Stimulated activated naive CD4-positive, alpha-beta T cell (primary cell): ENCODE data around the gene RBP3.

Source experiments
- DNase-seq, 6 experiments: peaks; one replicate each; lab custom pipeline; 2025; lab: John Stamatoyannopoulos, UW

The RBP3 gene

DNA sequence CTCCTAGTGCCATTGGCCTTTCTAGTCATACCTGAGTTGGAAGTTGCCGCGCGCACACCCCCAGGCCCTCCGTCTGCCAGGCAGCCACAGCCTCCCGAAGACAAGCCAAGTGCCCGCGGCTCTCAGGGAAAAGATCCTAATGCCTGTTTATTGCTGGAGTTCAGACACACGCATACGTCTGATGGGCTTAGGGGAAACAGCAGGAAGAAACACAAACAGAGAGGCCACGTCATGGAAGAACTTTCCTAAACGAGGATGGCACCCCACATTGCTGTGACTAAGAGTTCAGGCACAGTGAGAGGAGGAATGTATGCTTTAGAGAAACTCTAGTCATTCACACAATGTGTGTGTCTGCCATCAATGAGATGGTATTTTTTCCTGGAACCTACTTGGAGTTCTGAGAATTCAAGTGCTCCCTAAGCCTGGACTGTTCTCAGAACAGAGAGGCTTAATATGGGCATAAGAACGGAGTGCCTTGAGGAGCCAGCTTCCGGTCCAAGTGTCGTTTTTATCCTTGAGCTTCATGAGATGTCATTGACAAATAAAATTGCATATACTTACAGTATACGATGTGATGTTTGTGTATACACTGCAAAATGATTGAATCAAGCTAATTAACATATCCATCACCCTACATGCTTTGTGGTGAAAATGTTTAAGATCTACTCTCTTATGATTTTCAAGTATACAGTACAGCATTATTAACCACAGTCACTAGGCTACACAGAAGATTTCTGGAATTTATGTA, 11.6 kb upstream of the RBP3 start:
- no peak for DNase-seq

DNA sequence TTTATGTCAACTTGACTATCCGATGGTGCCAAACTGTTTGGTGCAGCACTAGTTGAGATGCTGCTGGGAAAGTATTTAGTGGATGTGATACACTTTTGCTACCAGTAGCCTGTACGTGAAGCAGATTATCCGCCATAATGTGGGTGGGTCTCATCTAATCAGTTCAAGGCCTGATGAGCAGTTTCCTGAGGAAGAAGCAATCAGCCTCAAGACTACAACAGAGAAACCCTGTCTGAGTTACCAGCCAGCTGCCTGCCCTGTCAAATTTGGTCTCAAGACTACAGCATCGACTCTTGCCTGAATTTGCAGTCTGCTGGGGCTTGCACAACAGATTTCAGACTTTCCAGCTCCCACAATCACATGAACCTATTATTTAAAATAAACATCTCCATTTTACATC, 10.9 kb upstream of the RBP3 start:
- DNase-seq = no peak

DNA sequence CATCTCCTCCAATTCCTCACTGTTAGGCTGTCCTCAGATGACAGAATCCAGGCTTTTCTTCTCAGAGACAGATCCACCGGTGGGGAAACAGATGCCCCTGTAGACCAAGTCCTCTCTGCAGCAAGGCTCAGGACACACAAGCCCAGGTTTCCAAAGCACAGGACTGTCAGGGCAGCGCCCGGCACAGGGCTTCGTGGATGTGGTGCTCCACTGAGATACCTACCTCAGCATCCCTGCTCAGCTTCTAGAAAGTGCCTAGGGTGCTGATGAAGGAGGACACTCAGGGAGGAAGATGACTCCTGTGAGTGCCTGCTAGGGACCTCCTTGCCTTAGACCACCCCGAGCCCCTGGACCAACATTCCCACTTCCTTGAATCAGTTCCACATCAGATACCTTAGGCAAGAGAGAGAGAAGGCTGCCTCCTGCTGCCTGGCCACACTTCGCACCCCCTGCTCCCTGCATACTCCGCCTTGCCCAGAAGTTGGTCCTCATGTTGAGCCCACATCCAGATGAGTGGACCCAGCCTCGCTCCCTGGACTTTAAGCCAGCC, 8.9 kb upstream of the RBP3 start:
- DNase-seq = no peak

DNA sequence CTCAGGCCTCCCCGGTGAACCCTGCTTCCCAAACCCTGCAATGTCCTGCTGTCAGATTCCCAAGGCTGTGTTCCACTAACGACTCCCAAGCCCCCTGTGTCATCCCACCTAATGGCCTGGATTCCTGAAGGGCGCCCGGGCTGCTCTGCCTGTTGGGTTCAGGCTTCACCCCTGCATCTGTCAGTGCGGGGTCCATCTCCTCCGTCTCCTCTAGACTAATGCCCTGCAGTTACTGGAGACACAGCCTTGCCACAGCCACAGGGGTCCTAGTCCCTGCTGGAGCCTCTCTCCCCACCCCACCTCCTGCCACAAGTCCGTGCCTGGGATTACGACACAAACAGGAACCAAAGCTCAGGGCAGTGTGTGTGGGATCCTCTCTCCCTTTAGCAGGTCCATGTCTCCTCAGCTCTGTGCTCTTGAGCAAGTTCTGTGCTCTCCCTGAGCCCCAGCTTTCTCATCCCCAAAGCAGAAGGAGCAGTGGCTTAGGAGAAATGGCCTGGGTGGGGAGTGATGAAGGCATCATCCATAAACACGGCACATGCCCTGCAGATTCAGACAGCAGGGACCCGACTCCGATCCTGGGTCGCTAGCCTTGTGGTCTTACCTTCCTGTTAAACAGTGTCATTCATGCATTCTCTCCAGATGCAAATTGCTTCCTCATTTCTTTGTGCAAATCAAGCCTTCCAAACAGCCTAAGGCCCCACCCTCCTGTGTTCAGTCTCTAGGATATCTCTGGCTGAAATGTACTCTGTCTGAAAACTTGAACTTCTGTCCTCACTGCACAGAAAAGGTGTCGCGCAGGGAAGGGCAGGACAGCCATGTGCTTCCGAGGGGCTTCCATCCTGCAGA, 8.2 kb upstream of the RBP3 start:
- no peak for DNase-seq

DNA sequence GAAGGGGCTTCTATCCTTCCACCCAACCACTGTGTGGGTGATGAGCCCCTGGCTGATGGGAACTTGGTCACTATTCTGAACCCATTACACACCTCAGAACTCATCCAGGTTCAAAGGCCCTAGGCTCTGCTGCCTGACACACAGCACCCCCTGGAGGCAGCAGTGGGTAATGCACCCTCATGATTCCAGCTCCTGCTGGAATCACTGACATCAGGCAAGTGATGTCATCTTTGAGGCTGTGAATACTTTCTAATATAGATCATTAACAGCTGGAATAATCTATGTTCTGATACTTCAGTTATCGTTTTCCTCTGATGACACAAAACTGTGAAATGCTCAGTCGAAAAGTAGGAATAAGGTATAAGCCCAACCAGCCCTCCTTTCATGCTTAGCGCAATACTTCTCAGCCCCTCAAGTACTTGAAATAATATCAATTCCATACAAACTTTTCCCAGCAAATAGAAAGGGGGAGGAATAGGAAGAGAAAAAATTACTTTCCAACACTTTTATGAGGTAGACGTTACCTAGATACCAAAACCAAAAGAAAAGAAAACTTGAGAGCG, 7.5 kb upstream of the RBP3 start:
- DNase-seq = peak; percentile 31 to 82 (median 58)

DNA sequence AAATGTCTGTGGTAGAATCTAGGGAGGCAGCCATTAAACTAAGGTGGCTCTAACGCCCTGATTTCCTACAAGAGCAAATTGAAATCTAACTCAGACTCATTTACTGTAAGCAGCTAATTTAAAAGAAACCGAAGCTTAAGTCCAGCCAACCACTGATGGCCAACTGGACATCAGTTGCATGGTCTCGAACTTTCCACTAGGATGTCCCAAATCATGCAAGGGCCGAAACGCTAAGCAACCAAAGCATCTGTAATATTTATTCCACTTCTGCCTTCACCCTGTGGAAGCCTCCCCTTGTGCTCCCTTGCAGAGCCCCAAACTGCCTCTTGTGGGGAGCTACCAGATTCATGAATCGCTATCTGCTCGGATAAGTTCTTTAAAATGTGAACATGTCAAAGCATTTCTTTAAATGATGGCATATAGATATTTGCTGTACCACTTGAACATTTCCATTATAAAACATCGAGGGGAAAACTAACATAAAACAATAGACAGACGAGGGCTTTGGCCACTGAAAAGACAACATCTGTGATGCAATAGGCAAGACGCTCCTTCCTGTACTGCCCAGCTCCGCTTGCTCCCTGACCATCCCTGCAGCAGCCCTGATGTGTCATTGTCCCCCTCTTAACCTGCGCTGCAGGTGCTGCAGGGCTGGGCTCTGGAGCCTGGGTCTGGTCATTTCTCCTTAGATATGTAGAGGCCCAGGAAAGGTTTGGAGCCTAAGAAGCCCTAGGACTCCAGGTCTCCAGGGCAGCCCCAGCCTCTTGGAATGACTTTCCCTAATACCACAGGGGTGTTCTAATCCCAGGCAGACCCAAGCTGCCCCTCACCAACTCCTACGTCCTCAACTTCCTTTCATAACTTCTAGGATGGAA, 2.9 kb upstream of the RBP3 start:
- no peak for DNase-seq

DNA sequence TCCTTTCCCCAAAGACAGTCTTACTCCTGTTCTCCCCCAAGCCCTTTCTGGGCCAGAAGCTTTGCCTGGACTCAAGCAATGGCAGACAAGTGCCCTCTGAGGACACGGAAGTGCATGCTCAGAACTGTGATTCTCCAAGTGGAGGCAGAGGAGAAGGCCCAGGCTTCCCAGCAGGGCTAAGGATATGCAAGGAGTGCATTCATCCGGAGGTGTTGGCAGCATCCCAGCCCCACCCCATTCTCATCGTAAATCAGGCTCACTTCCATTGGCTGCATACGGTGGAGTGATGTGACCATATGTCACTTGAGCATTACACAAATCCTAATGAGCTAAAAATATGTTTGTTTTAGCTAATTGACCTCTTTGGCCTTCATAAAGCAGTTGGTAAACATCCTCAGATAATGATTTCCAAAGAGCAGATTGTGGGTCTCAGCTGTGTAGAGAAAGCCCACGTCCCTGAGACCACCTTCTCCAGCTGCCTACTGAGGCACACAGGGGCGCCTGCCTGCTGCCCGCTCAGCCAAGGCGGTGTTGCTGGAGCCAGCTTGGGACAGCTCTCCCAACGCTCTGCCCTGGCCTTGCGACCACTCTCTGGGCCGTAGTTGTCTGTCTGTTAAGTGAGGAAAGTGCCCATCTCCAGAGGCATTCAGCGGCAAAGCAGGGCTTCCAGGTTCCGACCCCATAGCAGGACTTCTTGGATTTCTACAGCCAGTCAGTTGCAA, 1.4 kb upstream of the RBP3 start:
- no peak for DNase-seq

DNA sequence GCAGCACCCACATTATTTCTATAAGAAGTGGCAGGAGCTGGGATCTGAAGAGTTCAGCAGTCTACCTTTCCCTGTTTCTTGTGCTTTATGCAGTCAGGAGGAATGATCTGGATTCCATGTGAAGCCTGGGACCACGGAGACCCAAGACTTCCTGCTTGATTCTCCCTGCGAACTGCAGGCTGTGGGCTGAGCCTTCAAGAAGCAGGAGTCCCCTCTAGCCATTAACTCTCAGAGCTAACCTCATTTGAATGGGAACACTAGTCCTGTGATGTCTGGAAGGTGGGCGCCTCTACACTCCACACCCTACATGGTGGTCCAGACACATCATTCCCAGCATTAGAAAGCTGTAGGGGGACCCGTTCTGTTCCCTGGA, 874 bp upstream of the RBP3 start:
- DNase-seq = no peak

DNA sequence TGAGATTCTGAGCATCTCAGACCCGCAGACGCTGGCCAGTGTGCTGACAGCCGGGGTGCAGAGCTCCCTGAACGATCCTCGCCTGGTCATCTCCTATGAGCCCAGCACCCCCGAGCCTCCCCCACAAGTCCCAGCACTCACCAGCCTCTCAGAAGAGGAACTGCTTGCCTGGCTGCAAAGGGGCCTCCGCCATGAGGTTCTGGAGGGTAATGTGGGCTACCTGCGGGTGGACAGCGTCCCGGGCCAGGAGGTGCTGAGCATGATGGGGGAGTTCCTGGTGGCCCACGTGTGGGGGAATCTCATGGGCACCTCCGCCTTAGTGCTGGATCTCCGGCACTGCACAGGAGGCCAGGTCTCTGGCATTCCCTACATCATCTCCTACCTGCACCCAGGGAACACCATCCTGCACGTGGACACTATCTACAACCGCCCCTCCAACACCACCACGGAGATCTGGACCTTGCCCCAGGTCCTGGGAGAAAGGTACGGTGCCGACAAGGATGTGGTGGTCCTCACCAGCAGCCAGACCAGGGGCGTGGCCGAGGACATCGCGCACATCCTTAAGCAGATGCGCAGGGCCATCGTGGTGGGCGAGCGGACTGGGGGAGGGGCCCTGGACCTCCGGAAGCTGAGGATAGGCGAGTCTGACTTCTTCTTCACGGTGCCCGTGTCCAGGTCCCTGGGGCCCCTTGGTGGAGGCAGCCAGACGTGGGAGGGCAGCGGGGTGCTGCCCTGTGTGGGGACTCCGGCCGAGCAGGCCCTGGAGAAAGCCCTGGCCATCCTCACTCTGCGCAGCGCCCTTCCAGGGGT, 703 bp downstream of the RBP3 start:
- DNase-seq = no peak

DNA sequence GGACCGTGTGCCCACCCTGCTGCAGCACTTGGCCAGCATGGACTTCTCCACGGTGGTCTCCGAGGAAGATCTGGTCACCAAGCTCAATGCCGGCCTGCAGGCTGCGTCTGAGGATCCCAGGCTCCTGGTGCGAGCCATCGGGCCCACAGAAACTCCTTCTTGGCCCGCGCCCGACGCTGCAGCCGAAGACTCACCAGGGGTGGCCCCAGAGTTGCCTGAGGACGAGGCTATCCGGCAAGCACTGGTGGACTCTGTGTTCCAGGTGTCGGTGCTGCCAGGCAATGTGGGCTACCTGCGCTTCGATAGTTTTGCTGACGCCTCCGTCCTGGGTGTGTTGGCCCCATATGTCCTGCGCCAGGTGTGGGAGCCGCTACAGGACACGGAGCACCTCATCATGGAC, 1.4 kb downstream of the RBP3 start:
- DNase-seq = no peak

DNA sequence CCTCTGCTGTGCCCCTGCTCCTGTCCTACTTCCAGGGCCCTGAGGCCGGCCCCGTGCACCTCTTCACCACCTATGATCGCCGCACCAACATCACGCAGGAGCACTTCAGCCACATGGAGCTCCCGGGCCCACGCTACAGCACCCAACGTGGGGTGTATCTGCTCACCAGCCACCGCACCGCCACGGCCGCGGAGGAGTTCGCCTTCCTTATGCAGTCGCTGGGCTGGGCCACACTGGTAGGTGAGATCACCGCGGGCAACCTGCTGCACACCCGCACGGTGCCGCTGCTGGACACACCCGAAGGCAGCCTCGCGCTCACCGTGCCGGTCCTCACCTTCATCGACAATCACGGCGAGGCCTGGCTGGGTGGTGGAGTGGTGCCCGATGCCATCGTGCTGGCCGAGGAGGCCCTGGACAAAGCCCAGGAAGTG, 1.8 kb downstream of the RBP3 start:
- no peak for DNase-seq

DNA sequence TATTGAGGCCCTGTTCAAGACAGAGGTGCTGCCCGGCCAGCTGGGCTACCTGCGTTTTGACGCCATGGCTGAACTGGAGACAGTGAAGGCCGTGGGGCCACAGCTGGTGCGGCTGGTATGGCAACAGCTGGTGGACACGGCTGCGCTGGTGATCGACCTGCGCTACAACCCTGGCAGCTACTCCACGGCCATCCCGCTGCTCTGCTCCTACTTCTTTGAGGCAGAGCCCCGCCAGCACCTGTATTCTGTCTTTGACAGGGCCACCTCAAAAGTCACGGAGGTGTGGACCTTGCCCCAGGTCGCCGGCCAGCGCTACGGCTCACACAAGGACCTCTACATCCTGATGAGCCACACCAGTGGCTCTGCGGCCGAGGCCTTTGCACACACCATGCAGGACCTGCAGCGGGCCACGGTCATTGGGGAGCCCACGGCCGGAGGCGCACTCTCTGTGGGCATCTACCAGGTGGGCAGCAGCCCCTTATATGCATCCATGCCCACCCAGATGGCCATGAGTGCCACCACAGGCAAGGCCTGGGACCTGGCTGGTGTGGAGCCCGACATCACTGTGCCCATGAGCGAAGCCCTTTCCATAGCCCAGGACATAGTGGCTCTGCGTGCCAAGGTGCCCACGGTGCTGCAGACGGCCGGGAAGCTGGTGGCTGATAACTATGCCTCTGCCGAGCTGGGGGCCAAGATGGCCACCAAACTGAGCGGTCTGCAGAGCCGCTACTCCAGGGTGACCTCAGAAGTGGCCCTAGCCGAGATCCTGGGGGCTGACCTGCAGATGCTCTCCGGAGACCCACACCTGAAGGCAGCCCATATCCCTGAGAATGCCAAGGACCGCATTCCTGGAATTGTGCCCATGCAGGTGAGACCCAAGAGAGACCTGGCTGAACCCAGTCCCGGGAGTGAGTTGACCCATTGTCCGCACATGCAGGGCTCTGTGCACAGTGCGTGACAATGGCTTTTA, 2.8 kb downstream of the RBP3 start:
- DNase-seq = no peak

DNA sequence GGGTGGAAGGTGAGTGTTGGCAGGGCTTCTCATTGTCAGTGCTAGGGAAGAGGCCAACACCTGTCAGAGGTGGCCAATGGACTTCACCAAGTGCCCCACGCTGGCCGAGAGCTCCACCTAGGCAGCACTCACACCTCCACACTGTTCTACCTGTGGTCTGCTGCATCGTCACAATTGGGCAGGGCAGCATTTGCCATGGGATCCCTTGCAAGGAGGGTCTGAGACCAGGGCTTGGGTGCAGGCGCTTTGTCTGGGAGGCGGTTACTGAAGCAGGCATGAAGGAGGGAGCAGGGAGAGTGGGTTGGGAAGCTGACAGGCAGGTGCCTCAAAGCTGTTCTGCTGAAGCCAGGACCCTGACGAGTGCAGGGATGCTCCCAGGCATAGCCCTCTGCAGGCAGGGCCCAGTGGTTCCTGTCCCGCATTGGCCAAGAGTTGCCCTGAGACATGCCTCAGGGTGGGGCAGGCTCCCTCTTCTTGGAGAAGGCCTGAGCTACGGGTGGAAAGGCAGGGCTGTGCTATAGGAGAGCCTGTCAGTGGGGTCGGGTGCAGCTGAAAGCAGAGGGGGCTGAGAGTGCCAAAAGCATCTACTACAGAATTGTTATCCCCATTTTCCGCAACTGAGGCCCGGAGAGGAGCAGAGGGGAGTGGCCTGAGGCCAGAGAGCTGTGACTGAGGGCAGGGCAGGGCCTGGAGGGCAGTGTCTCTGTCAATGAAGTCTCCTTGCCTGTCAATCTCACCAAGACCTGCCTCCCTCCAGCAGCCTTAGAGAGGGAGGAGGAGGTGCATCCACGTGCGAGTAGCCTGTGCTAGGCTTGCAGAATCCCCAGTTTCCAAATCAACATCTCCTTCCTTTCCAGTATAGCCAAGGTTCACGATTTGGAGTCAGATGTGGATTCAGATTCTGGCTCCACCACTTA, 4.0 kb downstream of the RBP3 start:
- no peak for DNase-seq

DNA sequence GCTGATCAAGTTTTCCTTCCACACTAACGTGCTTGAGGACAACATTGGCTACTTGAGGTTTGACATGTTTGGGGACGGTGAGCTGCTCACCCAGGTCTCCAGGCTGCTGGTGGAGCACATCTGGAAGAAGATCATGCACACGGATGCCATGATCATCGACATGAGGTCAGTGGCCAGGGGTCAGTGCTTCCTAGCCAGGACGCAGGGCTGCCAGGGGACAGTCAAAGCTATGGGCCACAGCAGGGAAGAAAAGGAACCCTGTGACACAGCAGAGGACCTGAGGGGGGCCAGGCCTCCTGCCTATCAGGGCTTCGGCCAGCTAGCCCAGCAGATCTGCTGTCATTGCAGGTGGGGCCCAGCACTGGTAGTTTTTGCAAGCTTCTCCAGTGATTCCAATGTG, 5.2 kb downstream of the RBP3 start:
- no peak for DNase-seq

DNA sequence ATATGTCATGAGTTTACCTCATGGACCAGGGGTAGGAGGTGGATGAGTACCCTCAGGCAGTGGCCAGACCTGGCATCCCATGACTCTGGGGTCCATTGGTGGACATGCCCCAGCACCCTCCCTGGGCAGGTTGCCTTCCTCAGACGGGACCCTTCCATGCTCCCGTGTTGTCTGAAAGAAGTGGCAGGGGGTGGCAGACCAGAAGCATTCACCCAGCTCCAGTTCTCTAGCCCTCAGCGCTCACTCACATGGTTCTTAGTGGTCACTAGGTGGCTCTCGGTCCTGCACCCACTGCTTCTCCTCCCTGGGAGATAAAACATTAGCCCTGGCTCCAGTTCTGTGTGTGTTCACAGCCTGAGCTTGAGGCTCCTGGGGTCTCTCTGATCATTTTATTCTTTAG, 6.0 kb downstream of the RBP3 start:
- DNase-seq = no peak

DNA sequence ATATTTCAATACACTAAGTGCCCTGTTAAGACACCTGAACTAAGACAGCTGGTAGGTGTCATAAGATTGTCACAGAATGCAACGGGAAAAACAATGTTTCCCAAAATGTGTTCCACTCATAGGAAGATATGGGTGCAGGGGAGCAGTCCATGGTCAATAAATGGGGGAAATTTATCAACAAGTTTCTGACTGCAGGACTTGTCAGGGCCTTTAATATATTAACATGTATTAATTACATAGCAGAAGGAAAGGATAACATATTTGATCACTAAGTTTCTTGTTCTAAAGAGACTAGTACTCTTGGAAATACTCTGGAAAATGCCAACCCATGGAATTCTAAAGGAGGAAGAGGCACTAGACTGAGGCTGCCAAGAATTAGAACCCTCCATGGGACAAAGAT, 6.7 kb downstream of the RBP3 start:
- no peak for DNase-seq

DNA sequence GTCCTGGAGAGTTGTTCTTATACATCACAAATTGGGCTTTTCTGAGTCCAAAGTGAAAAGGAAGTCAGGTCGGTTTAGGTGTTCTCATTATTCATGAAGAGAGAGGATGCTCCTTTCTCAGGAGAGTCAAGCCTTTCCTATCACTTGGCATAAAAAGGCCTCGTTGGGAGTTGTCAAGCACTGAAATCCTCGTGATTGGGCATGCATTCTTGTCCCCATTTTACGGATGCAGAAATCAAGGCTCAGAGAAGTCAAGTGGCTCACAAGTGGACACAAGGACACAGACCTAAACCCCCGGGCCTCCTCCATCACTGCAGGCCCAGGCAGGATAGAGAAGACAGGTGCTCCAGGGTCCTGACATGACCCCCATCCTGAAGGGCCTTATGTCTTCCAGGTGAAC, 8.5 kb downstream of the RBP3 start:
- no peak for DNase-seq

DNA sequence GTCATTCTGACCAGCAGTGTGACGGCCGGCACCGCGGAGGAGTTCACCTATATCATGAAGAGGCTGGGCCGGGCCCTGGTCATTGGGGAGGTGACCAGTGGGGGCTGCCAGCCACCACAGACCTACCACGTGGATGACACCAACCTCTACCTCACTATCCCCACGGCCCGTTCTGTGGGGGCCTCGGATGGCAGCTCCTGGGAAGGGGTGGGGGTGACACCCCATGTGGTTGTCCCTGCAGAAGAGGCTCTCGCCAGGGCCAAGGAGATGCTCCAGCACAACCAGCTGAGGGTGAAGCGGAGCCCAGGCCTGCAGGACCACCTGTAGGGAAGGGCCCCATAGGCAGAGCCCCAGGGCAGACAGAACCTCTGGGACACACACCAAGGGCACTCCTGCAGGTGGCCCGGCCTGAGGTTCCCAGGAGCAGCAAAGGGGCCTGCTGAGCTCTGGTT, 9.0 kb downstream of the RBP3 start:
- DNase-seq = no peak
